ENCODE results near the gene UBE2G1. TPM values are rescaled to one million over a fixed set of nuclear protein-coding genes. Genes with fewer than 3 reads are reported as not detected.

Gene UBE2G1
- total RNA-seq, 1 experiment from 2014 or later = 56.8 TPM

DNA sequence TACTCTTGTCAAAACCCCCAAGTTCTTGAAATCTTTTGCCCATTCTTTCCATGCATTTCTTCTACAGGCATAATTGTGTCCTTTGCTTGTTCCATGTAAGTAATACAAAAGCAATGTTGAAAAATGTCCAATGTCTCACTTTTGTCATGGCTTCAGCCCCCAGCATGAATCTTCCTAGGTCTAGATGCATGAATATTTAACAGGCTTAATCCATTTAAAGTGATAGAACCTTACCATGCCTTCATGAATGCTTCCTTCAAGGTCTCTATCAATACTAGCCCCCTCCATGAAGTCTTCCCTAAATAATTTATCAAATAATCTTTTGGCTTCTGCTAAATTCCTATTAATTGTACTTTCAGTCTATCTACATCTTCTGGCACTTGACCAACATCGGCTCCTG, 56.6 kb downstream of the UBE2G1 start:
- BruUV-seq (replicated peaks) = no TSS peak
- intact Hi-C loops (cut with micrococcal nuclease; ENCODE audit: unreplicated experiment) = no loop called here
- H3K36me3 ChIP-seq (ENCODE audit: control insufficient read depth, insufficient read depth, low read length) = no peaks in the 10 kb centered on the region
- TF ChIP-seq, protein P1, sequence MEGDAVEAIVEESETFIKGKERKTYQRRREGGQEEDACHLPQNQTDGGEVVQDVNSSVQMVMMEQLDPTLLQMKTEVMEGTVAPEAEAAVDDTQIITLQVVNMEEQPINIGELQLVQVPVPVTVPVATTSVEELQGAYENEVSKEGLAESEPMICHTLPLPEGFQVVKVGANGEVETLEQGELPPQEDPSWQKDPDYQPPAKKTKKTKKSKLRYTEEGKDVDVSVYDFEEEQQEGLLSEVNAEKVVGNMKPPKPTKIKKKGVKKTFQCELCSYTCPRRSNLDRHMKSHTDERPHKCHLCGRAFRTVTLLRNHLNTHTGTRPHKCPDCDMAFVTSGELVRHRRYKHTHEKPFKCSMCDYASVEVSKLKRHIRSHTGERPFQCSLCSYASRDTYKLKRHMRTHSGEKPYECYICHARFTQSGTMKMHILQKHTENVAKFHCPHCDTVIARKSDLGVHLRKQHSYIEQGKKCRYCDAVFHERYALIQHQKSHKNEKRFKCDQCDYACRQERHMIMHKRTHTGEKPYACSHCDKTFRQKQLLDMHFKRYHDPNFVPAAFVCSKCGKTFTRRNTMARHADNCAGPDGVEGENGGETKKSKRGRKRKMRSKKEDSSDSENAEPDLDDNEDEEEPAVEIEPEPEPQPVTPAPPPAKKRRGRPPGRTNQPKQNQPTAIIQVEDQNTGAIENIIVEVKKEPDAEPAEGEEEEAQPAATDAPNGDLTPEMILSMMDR (IDR thresholded peaks at IDR 0.05; ENCODE audit: insufficient read depth in 1 of 2, low read depth in 1 of 2, low read length in 1 of 2, severe bottlenecking in 1 of 2, unreplicated experiment in 1 of 2) = no peak
- H3K36me3 Mint-ChIP-seq (ENCODE audit: insufficient read depth, unreplicated experiment) = peaks cover 5% of the 10 kb centered on the region
- H3K27me3 ChIP-seq (replicated peaks; ENCODE audit: control insufficient read depth, insufficient read depth, low read length) = no peaks in the 10 kb centered on the region
- H3K4me3 Mint-ChIP-seq (ENCODE audit: unreplicated experiment) = no peak overlapping the region
- H3K4me1 ChIP-seq = peaks cover 8% of the 10 kb centered on the region; the same call in 1 of the 2 replicates
- H3K9me3 Mint-ChIP-seq (ENCODE audit: unreplicated experiment) = no peaks in the 10 kb centered on the region
- no peak overlapping the region for H3K4me3 ChIP-seq (ENCODE audit: low read depth, low read length)
- no peaks in the 10 kb centered on the region for H3K27me3 Mint-ChIP-seq (ENCODE audit: insufficient read depth, unreplicated experiment)
- ChIA-PET POLR2A (no interaction called here), CTCF (no interaction called here)
- H3K4me1 Mint-ChIP-seq (ENCODE audit: low read depth, unreplicated experiment) = no peaks in the 10 kb centered on the region
- H3K9me3 ChIP-seq = no peaks in the 10 kb centered on the region
- DNase-seq = no peak
- H3K27ac Mint-ChIP-seq (ENCODE audit: unreplicated experiment) = no peak overlapping the region

DNA sequence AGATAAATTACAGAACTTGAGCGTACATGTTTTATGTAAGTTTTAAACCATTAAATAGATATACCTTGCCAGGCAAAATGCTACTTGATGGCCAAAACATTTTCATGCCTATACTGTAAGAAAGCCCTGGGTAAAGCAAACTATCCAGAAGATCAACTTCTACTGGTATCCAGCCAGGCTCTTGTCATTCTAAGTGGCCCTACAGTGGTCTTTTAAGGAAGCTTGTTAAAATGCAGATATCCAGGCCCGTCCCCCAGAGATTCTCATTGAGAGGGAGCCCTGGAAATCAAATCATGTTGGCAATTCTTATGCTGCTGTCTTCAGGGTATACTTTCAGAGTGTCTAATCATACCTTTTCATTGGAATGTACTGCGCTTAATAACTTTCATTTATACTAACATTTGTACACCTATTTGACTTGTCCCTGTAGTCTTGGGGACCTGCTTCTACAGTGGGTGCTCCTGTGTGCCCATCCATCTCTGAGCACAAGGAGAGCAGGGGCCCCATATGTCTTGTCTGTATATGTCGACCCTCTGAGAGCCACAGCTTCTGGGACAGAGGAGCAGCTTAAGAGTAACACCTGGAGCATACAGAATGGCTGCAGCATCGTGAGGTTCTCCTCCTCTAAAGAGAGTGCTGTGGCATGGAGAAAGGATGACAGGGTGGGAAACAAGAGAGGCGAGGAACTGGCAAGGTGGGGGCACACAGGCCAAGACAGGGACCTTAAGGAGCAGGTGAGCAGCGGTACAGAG, 59.1 kb downstream of the UBE2G1 start:
- H3K27me3 Mint-ChIP-seq (ENCODE audit: insufficient read depth, unreplicated experiment) = no peaks in the 10 kb centered on the region
- no TSS peak for BruUV-seq (replicated peaks)
- H3K4me1 ChIP-seq = peaks cover 8% of the 10 kb centered on the region; the same call in 1 of the 2 replicates
- H3K9me3 ChIP-seq = no peaks in the 10 kb centered on the region
- H3K36me3 ChIP-seq (ENCODE audit: control insufficient read depth, insufficient read depth, low read length) = no peaks in the 10 kb centered on the region
- H3K4me3 Mint-ChIP-seq (ENCODE audit: unreplicated experiment) = no peak overlapping the region
- CTCF ChIA-PET = no interaction called here
- POLR2A ChIA-PET = no interaction called here
- H3K36me3 Mint-ChIP-seq (ENCODE audit: insufficient read depth, unreplicated experiment) = peaks cover 5% of the 10 kb centered on the region
- H3K27me3 ChIP-seq (replicated peaks; ENCODE audit: control insufficient read depth, insufficient read depth, low read length) = no peaks in the 10 kb centered on the region
- H3K9me3 Mint-ChIP-seq (ENCODE audit: unreplicated experiment) = no peaks in the 10 kb centered on the region
- TF ChIP-seq, protein P1 (IDR thresholded peaks at IDR 0.05; ENCODE audit: insufficient read depth in 1 of 2, low read depth in 1 of 2, low read length in 1 of 2, severe bottlenecking in 1 of 2, unreplicated experiment in 1 of 2) = no peak
- intact Hi-C loops (cut with micrococcal nuclease; ENCODE audit: unreplicated experiment) = no loop called here
- no peak for DNase-seq
- H3K4me1 Mint-ChIP-seq (ENCODE audit: low read depth, unreplicated experiment) = no peaks in the 10 kb centered on the region
- H3K27ac Mint-ChIP-seq (ENCODE audit: unreplicated experiment) = no peak overlapping the region
- H3K4me3 ChIP-seq (ENCODE audit: low read depth, low read length) = no peak overlapping the region

DNA sequence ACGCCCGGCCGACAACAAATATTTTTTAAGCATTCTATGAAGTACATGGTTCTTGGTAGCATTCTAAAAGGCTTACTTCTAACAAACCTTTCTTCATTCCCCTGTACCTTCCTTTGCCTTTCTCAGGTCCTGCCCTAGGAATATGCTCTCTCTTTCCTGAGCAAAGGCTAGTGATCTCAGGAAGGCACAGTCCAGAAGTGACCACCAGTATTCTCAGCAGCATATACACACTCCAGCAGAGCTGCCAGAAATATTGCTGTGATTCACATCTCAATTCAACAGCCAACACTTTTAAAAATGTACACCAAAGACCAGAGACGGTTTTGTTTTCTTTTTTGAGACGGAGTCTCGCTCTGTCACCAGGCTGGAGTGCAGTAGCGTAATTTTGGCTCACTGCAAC, 61.3 kb downstream of the UBE2G1 start:
- Mint-ChIP-seq H3K36me3 (ENCODE audit: insufficient read depth, unreplicated experiment) (peaks cover 16% of the 10 kb centered on the region), H3K4me1 (ENCODE audit: low read depth, unreplicated experiment) (no peaks in the 10 kb centered on the region), H3K9me3 (ENCODE audit: unreplicated experiment) (no peaks in the 10 kb centered on the region), H3K27ac (ENCODE audit: unreplicated experiment) (no peak overlapping the region), H3K27me3 (ENCODE audit: insufficient read depth, unreplicated experiment) (no peaks in the 10 kb centered on the region), H3K4me3 (ENCODE audit: unreplicated experiment) (no peak overlapping the region)
- intact Hi-C loops (cut with micrococcal nuclease; ENCODE audit: unreplicated experiment) = no loop called here
- no peak for DNase-seq
- Histone ChIP-seq H3K4me3 (ENCODE audit: low read depth, low read length) (no peak overlapping the region), H3K4me1 (peaks cover 4% of the 10 kb centered on the region; the same call in 1 of the 2 replicates), H3K27me3 (replicated peaks; ENCODE audit: control insufficient read depth, insufficient read depth, low read length) (no peaks in the 10 kb centered on the region), H3K36me3 (ENCODE audit: control insufficient read depth, insufficient read depth, low read length) (no peaks in the 10 kb centered on the region), H3K9me3 (no peaks in the 10 kb centered on the region)
- TF ChIP-seq, protein P1 (IDR thresholded peaks at IDR 0.05; ENCODE audit: insufficient read depth in 1 of 2, low read depth in 1 of 2, low read length in 1 of 2, severe bottlenecking in 1 of 2, unreplicated experiment in 1 of 2) = no peak
- no TSS peak for BruUV-seq (replicated peaks)
- CTCF ChIA-PET = interaction anchor here (0.7 to 2.0 kb wide), 2 partner anchors 90 to 1712 kb away, joined by 4 to 6 read pairs; no protein-coding TSS in a partner anchor
- POLR2A ChIA-PET = no interaction called here

Data from Caco-2 (cell line).